Measurements from ENCODE around the gene C5orf34. TPM values are rescaled to one million over a fixed set of nuclear protein-coding genes. Genes with fewer than 3 reads are reported as not detected.
A peak's percentile ranks its signal among the peaks of the same experiment; 100 is the strongest.

C5orf34 gene
- total and polyA plus RNA-seq, 3 experiments from 2014 or later = 0.91 to 9.0 (median 7.4) TPM

DNA sequence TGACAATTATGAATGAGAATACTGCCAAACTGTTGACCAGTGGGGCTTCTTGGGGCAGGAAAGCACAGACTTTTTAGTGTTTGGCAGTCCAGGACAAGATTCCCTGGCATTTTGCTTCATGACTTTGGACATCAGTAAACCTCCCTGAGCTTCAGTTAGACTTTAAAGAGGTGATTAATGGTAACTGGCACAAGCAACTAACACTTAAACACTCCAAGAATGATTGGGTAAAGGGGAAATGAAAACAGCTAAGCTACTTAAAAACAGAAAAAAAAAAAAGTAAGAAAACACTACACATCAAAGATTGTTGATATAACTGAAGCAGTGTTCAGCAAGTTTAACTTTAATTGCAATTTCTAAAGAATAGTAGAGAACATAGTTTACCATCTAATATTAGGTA, 28.5 kb upstream of the C5orf34 start:
- peaks cover 21 to 43% (median 34%) of the 10 kb centered on the region in 3 donors for H3K4me1 Mint-ChIP-seq
- H3K27ac Mint-ChIP-seq = peak overlapping the region in 3 of 8 donors; percentile 42 to 61 (median 51)
- no peaks in the 10 kb centered on the region for H3K4me1 ChIP-seq (ENCODE audit: insufficient read depth, low read length)
- peaks cover 38% of the 10 kb centered on the region for H3K36me3 ChIP-seq (ENCODE audit: insufficient read depth, low read length)
- no peak overlapping the region for H3K27ac ChIP-seq (ENCODE audit: low read depth, low read length)
- H3K9me3 Mint-ChIP-seq = no peaks in the 10 kb centered on the region
- no peaks in the 10 kb centered on the region for H3K27me3 ChIP-seq (ENCODE audit: insufficient read depth, low read length, poor library complexity, severe bottlenecking)
- POLR2A ChIA-PET = no interaction called here
- no peak overlapping the region for H3K4me3 ChIP-seq (ENCODE audit: low read length)
- CTCF ChIA-PET = interaction anchor here (1.2 kb wide), 1 partner anchor 12 kb away, joined by 5 read pairs; no protein-coding TSS in a partner anchor
- H3K36me3 Mint-ChIP-seq = peaks cover 0 to 84% (median 23%) of the 10 kb centered on the region in 3 donors
- H3K9me3 ChIP-seq (ENCODE audit: low read length) = no peaks in the 10 kb centered on the region
- H3K4me3 Mint-ChIP-seq = no peak overlapping the region
- H3K27me3 Mint-ChIP-seq = no peaks in the 10 kb centered on the region
- DNase-seq = no peak

DNA sequence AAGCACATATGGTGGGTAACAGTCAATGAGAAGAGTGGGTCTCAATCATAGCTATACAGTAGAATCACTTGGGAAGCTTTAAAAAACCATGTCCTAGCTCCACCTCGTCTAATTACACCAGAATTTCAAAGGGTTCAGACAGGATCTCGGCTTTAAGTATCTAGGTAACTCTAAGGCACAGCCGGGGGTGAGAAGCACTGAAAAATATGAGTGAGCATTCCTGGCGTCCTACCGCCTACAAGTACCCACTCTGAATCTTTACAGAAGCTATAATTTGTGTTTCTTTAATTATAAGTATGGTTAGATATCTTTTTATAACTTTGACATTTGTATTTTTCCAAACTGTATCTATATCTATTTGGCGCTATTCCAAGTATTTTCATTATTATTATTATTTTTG, 25.8 kb upstream of the C5orf34 start:
- no peaks in the 10 kb centered on the region for H3K4me1 ChIP-seq (ENCODE audit: insufficient read depth, low read length)
- H3K36me3 ChIP-seq (ENCODE audit: insufficient read depth, low read length) = peaks cover 21% of the 10 kb centered on the region
- no peaks in the 10 kb centered on the region for H3K9me3 ChIP-seq (ENCODE audit: low read length)
- H3K27ac Mint-ChIP-seq = peak overlapping the region in 1 of 8 donors; percentile 44
- H3K9me3 Mint-ChIP-seq = no peaks in the 10 kb centered on the region
- no peaks in the 10 kb centered on the region for H3K27me3 ChIP-seq (ENCODE audit: insufficient read depth, low read length, poor library complexity, severe bottlenecking)
- DNase-seq = no peak
- H3K4me1 Mint-ChIP-seq = peaks cover 13 to 30% (median 28%) of the 10 kb centered on the region in 3 donors
- ChIA-PET POLR2A (no interaction called here), CTCF (no interaction called here)
- H3K4me3 ChIP-seq (ENCODE audit: low read length) = no peak overlapping the region
- H3K36me3 Mint-ChIP-seq = peaks cover 4 to 79% (median 20%) of the 10 kb centered on the region in 3 donors
- no peak overlapping the region for H3K4me3 Mint-ChIP-seq
- no peaks in the 10 kb centered on the region for H3K27me3 Mint-ChIP-seq
- no peak overlapping the region for H3K27ac ChIP-seq (ENCODE audit: low read depth, low read length)

- DNase-seq = no peak
- no peak overlapping the region for H3K4me3 Mint-ChIP-seq
- H3K4me3 ChIP-seq (ENCODE audit: low read length) = no peak overlapping the region
- POLR2A ChIA-PET = no interaction called here
- no peaks in the 10 kb centered on the region for H3K9me3 ChIP-seq (ENCODE audit: low read length)
- CTCF ChIA-PET = no interaction called here
- no peak overlapping the region for H3K27ac Mint-ChIP-seq
- H3K27me3 Mint-ChIP-seq = no peaks in the 10 kb centered on the region
- no peak overlapping the region for H3K27ac ChIP-seq (ENCODE audit: low read depth, low read length)
- H3K4me1 Mint-ChIP-seq = peaks cover 7 to 27% (median 21%) of the 10 kb centered on the region in 3 donors
- H3K9me3 Mint-ChIP-seq = no peaks in the 10 kb centered on the region
- H3K27me3 ChIP-seq (ENCODE audit: insufficient read depth, low read length, poor library complexity, severe bottlenecking) = no peaks in the 10 kb centered on the region
- no peaks in the 10 kb centered on the region for H3K4me1 ChIP-seq (ENCODE audit: insufficient read depth, low read length)
- peaks cover 32% of the 10 kb centered on the region for H3K36me3 ChIP-seq (ENCODE audit: insufficient read depth, low read length)
- peaks cover 4 to 86% (median 25%) of the 10 kb centered on the region in 3 donors for H3K36me3 Mint-ChIP-seq
Measured at GRCh38 chr5:43536972-43537371, 22.0 kb upstream of the C5orf34 start.

DNA sequence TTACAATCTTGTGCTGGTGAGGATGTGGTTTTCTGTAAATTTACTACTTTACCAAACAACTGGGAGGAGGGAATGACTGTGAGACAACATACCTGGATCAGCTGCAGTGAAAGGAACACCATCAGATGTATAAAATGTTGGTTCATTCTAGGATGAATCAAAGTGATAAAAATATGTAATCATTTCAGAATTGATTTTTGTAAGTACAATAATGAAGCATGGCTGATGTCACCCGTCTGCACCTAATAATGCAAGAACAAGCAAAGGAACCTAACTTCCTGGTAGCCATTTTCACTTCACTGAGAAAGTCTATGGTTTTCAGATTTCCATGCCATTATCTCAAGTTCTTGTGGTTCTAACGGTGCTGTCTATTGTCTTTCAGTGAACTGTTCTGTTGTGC, 18.7 kb upstream of the C5orf34 start:
- no peaks in the 10 kb centered on the region for H3K4me1 ChIP-seq (ENCODE audit: insufficient read depth, low read length)
- no peaks in the 10 kb centered on the region for H3K27me3 Mint-ChIP-seq
- peaks cover 4 to 88% (median 30%) of the 10 kb centered on the region in 3 donors for H3K36me3 Mint-ChIP-seq
- no peaks in the 10 kb centered on the region for H3K9me3 ChIP-seq (ENCODE audit: low read length)
- H3K9me3 Mint-ChIP-seq = no peaks in the 10 kb centered on the region
- no peaks in the 10 kb centered on the region for H3K27me3 ChIP-seq (ENCODE audit: insufficient read depth, low read length, poor library complexity, severe bottlenecking)
- DNase-seq = no peak
- CTCF ChIA-PET = no interaction called here
- peaks cover 7 to 20% (median 18%) of the 10 kb centered on the region in 3 donors for H3K4me1 Mint-ChIP-seq
- POLR2A ChIA-PET = no interaction called here
- no peak overlapping the region for H3K4me3 Mint-ChIP-seq
- H3K4me3 ChIP-seq (ENCODE audit: low read length) = no peak overlapping the region
- peak overlapping the region in 3 of 8 donors; percentile 14 to 80 (median 70) for H3K27ac Mint-ChIP-seq
- peaks cover 49% of the 10 kb centered on the region for H3K36me3 ChIP-seq (ENCODE audit: insufficient read depth, low read length)
- no peak overlapping the region for H3K27ac ChIP-seq (ENCODE audit: low read depth, low read length)

DNA sequence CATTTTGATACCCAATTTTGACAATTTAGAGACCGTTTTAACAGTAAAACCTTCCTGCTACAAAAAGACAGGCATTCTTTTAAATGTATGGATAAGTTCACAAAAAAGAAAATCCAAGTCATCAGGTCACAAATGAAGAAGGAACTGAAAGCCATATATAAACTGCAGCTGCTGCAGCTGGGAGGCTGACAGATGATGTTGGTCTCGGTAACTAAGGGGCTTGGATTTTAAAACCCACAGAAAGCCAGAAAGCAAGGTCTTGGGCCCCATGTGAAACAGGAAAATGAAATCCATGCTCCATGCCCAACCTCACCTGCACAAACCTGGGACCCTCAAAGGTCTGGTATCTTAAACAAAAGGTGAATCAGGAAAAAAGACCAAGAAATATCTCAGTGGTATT, 15.7 kb upstream of the C5orf34 start:
- Mint-ChIP-seq H3K4me1 (peaks cover 7 to 20% (median 14%) of the 10 kb centered on the region in 3 donors), H3K27me3 (no peaks in the 10 kb centered on the region), H3K36me3 (peaks cover 0 to 81% (median 34%) of the 10 kb centered on the region in 3 donors), H3K27ac (no peak overlapping the region), H3K4me3 (no peak overlapping the region), H3K9me3 (no peaks in the 10 kb centered on the region)
- Histone ChIP-seq H3K9me3 (ENCODE audit: low read length) (no peaks in the 10 kb centered on the region), H3K27me3 (ENCODE audit: insufficient read depth, low read length, poor library complexity, severe bottlenecking) (no peaks in the 10 kb centered on the region), H3K27ac (ENCODE audit: low read depth, low read length) (no peak overlapping the region), H3K36me3 (ENCODE audit: insufficient read depth, low read length) (peaks cover 55% of the 10 kb centered on the region), H3K4me3 (ENCODE audit: low read length) (no peak overlapping the region), H3K4me1 (ENCODE audit: insufficient read depth, low read length) (no peaks in the 10 kb centered on the region)
- POLR2A ChIA-PET = no interaction called here
- no peak for DNase-seq
- CTCF ChIA-PET = interaction anchor here (0.7 to 0.9 kb wide), 2 partner anchors 46 to 134 kb away, joined by 3 to 5 read pairs; no protein-coding TSS in a partner anchor

DNA sequence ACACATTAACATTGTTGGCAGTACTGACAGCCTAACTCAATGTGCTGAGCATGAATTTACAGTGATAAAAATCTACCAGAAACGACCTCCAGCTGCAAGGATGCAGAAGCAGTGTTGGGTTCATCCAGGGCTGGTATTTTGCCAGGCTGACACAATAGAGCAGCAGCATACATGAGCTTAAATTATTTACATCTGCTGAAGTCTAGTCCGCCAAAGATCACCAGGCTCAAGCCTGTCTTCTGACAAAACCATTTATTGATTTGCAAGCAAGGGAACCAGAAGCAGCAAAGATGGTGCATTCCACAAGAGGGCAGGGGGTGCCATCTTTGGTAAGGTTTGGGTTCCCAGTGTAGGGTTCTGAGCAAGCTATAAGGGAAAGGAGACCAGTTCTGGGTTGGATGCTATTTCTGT, 8.7 kb upstream of the C5orf34 start:
- Mint-ChIP-seq H3K36me3 (peaks cover 14 to 40% (median 29%) of the 10 kb centered on the region in 3 donors), H3K27ac (peak overlapping the region in 1 of 8 donors; percentile 11), H3K4me1 (peaks cover 0 to 2% (median 0%) of the 10 kb centered on the region in 3 donors), H3K4me3 (no peak overlapping the region), H3K9me3 (no peaks in the 10 kb centered on the region), H3K27me3 (no peaks in the 10 kb centered on the region)
- Histone ChIP-seq H3K9me3 (ENCODE audit: low read length) (no peaks in the 10 kb centered on the region), H3K36me3 (ENCODE audit: insufficient read depth, low read length) (peaks cover 17% of the 10 kb centered on the region), H3K27ac (ENCODE audit: low read depth, low read length) (no peak overlapping the region), H3K27me3 (ENCODE audit: insufficient read depth, low read length, poor library complexity, severe bottlenecking) (no peaks in the 10 kb centered on the region), H3K4me3 (ENCODE audit: low read length) (no peak overlapping the region), H3K4me1 (ENCODE audit: insufficient read depth, low read length) (no peaks in the 10 kb centered on the region)
- POLR2A ChIA-PET = no interaction called here
- CTCF ChIA-PET = interaction anchor here (2.4 kb wide), 1 partner anchor 40 kb away, joined by 7 read pairs; the partner anchor contains the start of gene TMEM267
- no peak for DNase-seq

DNA sequence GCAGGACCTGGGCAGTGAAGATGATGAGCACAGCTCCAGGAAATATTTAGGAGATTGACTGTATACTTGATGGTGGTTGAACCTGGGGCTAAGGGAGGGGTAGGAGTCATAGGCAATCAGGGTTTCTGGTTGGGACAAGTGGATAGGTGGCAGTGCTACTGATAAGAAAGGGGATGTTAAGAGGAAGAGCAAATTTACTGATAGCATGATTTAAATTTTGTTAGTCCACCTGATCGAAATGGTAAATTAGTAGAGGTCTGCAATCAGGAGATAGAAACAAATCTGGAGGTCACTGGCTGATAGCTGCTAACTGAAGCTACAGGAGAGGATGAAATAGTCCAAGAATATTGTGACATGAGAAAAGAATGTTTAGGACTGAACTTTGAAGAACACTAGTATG, 5.7 kb upstream of the C5orf34 start:
- no peak for DNase-seq
- Histone ChIP-seq H3K27ac (ENCODE audit: low read depth, low read length) (no peak overlapping the region), H3K27me3 (ENCODE audit: insufficient read depth, low read length, poor library complexity, severe bottlenecking) (no peaks in the 10 kb centered on the region), H3K4me1 (ENCODE audit: insufficient read depth, low read length) (no peaks in the 10 kb centered on the region), H3K9me3 (ENCODE audit: low read length) (no peaks in the 10 kb centered on the region), H3K4me3 (ENCODE audit: low read length) (no peak overlapping the region), H3K36me3 (ENCODE audit: insufficient read depth, low read length) (peaks cover 5% of the 10 kb centered on the region)
- Mint-ChIP-seq H3K4me1 (peaks cover 3% of the 10 kb centered on the region in 3 donors), H3K36me3 (peaks cover 14 to 23% (median 19%) of the 10 kb centered on the region in 3 donors), H3K9me3 (no peaks in the 10 kb centered on the region), H3K4me3 (no peak overlapping the region), H3K27me3 (no peaks in the 10 kb centered on the region), H3K27ac (peak overlapping the region in 1 of 8 donors; percentile 3)
- ChIA-PET POLR2A (no interaction called here), CTCF (interaction anchor here (2.2 kb wide), 1 partner anchor 37 kb away, joined by 6 read pairs; the partner anchor contains the start of gene TMEM267)

- no peaks in the 10 kb centered on the region for H3K9me3 Mint-ChIP-seq
Measured at GRCh38 chr5:43515678-43516048, 715 bp upstream of the C5orf34 start.

More at GRCh38 chr5:43515678-43516048, 715 bp upstream of the C5orf34 start:
- Mint-ChIP-seq H3K4me1 (peaks cover 24 to 36% (median 30%) of the 10 kb centered on the region in 3 donors), H3K27me3 (peaks cover 0 to 1% of the 10 kb centered on the region in 2 donors), H3K36me3 (peaks cover 0 to 8% (median 0%) of the 10 kb centered on the region in 3 donors), H3K4me3 (peak overlapping the region; percentile 91 to 98 (median 94)), H3K27ac (peak overlapping the region; percentile 83 to 99 (median 94))
- DNase-seq = no peak
- H3K9me3 ChIP-seq (ENCODE audit: low read length) = no peaks in the 10 kb centered on the region
- peaks cover 9% of the 10 kb centered on the region for H3K4me1 ChIP-seq (ENCODE audit: insufficient read depth, low read length)
- CTCF ChIA-PET = interaction anchor here (2.7 kb wide), 1 partner anchor 31 kb away, joined by 22 read pairs; the partner anchor contains the start of gene TMEM267
- no peaks in the 10 kb centered on the region for H3K36me3 ChIP-seq (ENCODE audit: insufficient read depth, low read length)
- peak overlapping the region; percentile 83 for H3K27ac ChIP-seq (ENCODE audit: low read depth, low read length)
- H3K27me3 ChIP-seq (ENCODE audit: insufficient read depth, low read length, poor library complexity, severe bottlenecking) = no peaks in the 10 kb centered on the region
- POLR2A ChIA-PET = interaction anchor here (1.6 kb wide), 1 partner anchor 32 kb away, joined by 33 read pairs; the partner anchor contains the start of gene TMEM267
- peak overlapping the region; percentile 86 for H3K4me3 ChIP-seq (ENCODE audit: low read length)

Measured in CD8-positive, alpha-beta memory T cell (primary cell).